HG03439 (cell line): ENCODE data around the gene NUMBL.
"Not testable (repeated sequence)": the region's sequence is repeated elsewhere in the genome, so short reads cannot be mapped to it uniquely, and the experiment has no call there.

Experiments used
- ATAC-seq: cut with Tn5 transposase; IDR thresholded peaks from one replicate; pipeline ENCODE4 v1.9.1; 2021; ENCODE audit warnings: mild to moderate bottlenecking, moderate library complexity; ENCODE audit not compliant: unreplicated experiment

NUMBL gene

DNA sequence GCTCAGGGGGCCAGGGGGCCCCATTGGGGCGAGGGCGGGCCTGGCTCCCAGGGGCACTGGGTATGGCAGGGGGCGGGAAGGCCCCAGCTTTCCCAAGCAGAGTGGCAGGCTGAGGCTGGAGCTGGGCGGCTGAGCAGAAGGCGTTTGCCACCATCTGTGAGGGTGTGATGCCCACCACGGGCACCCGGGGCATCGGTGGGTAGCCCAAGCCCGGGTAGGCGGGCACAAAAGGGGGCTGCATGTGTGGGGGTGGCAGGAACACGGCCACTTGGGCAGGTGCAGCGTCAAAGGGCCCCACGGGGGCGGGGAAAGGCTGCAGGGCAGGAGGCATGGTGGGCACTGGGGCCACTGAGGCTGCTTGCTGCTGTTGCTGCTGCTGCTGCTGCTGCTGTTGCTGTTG is 22.8 kb downstream of the NUMBL start:
- no peak for ATAC-seq

DNA sequence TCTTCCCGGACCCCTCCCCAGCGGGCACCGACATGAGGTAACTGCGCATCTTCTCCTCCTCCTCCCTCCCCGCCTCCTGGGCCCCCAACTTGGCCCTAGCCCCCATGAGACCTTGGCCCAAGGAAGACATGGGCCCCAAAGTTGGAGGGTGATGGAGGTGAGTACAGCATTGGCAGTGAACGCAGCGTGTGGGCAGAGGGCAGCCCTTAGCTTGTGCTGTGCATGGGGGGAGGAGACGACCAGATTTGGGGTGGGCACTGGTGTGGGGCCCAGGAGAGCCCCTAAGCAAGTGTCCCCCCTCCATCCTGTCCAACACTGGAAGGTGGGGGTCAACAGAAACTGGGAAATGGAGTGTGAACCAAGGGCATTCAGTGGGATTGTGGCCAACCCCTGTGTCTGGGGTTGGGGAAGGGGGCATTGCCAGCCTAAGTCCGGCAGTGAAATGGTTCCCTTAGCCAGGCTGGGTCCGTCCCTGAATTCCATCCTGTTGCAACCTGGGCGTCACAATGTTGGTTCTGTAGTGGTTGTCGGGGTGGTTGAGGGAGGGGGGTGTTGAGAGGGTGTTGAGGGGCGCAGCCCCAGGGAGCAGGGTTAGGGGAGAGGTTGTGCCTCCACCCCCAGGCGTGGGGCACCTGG is 23.5 kb downstream of the NUMBL start:
- no peak for ATAC-seq

DNA sequence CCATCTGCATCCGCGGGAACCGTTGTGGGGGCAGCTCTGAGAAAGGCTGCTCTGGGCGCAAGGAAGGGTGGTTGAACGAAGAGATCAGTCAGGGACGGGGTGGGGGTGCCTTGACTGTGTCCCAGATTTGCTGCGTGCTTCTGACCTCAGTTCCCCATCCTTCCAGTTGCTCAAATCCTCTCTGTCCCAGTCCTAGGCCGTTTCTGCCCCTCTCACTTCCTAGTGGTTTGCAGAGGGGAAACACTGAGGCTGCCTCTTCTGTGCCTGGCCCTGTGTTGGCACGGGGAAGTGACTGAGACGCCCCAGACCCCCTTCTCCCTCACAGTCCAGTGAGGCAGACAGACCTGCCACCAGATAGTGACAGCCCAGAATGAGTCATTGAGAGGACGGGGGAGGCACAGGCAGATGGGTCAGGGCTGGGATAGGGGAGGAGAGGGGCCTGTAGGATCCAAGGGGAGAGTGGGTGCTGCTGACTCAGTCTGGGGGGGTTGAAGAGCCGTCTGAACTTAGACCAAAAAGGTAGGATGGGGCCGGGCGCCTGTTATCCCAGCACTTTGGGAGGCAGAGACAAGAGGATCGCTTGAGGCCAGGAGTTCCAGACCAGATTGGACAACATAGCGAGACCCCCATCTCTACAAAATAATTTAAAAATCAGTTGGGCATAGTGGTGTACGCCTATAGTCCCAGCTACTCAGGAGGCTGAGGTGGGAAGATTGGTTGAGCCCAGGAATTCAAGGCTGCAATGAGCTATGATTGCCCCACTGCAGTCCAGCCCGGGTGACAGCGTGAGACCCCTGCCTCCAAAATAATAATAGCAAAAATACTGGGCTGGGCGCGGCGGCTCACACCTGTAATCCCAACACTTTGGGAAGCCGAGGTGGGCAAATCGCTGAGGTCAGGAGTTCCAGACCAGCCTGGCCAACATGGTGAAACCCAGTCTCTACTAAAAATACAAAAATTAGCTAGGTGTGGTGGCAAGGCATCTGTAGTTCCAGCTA is 26.5 kb downstream of the NUMBL start:
- ATAC-seq: no peak

DNA sequence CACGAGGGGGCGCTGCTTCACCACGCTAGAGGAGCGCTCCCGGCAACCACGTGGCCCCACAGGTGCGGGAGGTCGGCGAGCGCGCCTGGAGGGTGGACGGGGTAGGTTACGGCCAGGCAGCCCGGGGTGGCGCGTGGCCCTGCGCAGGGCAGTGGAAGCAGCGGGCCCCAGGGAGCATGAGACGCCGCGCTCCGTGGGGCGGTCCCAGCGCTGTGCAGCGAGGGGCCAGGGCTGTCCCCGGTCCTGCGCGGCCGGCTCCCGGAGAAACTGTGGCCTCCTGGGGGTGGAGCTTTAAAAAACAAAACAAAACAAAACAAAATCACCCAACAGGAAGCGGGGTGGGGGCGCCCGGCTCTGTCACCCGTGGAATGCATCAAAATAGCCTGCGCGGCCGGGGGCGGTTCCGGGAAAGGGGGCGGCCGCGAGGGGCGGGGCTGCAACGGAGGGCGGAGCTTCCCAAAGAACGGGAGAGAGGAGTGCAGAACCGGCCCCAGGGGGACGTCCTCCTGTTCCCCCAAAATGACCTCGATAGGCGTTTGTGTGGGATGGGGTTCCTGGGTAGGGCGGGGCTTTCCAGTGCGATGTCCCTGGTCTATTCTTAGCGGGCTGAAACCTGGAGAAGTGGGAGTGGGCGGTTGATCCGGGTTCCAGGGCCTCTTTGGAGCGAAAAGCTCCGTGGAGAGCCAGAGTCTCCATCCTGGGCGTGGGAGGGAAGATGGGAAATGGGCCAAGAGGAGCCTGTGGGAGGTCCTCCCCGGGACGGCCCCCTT is 27.3 kb downstream of the NUMBL start:
- peak; percentile 75 for ATAC-seq

DNA sequence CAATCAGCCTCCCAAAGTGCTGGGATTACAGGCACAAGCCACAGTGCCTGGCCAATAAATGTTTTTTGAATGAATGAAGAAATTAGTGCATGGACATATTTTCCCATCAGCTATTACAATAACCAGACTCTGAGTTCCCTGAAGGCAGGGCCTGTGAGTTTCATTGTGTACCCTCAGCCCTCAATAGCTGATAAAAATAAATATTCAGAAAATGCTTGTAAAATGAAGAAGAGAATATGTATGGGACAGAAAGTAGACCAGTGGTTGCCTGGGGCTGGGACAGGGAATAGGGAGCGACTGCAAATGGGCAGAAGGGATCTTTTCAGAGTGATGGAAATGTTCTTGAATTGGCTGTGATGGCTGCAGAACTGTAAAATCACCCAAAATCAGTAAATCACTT is 28.8 kb downstream of the NUMBL start:
- ATAC-seq: no peak

DNA sequence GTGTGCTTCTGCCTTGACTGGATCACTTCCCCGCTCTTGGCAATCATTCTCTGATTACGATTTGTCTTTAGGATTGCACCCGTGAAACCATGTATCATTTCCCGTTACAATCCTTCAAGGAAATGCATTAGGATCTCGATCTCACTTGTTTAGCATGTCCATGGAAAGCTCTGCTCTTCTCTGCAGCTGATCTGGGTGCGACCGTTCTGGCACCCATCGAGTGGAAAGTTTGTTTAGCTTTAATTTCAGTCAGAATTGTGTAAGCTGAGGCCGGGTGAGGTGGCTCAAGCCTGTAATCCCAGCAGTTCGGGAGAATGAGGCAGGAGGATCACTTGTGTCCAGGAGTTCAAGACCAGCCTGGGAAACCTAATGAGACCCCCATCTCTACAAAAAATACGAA is 30.9 kb downstream of the NUMBL start:
- no peak for ATAC-seq

DNA sequence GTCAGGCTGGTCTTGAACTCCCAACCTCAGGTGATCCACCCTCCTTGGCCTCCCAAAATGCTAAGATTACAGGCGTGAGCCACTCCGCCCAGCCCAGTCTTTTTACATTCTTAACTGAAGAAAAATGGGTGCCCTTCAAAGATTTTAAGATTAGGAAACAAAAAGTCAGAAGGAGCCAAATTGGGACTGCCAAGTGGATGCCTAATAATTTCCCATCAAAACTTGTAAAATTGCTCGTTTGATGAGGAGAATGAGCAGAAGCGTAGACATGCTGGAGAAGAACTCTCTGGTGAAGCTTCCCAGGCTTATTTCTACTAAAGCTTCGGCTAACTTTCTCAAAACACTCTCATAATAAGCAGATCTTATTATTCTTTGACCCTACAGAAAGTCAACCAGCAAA is 31.3 kb downstream of the NUMBL start:
- no peak for ATAC-seq

DNA sequence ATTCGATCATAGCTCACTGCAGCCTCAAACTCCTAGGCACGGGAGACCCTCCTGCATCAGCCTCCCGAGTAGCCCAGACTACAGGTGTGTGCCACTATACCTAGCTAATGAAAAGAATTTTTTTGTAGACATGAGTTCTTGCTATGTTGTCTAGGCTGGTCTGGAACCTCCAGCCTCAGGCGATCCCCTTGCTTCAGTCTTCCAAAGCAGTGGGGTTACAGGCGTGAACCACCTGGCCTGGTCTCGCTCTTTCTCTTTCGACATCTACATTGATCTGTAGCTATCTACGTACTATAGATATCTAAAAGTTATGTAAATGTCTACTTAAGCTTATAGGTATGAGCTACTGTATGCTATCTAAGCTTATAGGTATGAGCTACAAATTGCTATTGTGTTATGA is 32.4 kb downstream of the NUMBL start:
- ATAC-seq: no peak

DNA sequence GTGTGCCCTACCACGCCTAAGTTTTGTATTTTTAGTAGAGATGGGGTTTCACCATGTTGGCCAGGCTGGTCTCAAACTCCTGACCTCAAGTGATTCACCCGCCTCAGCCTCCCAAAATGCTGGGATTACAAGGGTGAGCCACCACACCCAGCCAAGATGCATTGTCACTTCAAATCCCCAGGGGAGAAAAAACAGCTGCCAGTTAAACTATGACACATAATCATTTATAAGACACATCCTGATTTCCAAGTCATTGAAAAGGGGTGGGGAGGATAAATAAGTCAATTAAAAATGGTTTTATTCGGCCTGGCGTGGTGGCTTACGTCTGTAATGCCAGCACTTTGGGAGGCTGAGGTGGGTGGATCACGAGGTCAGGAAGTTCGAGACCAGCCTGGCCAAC is 34.8 kb downstream of the NUMBL start:
- ATAC-seq: not testable (repeated sequence)

DNA sequence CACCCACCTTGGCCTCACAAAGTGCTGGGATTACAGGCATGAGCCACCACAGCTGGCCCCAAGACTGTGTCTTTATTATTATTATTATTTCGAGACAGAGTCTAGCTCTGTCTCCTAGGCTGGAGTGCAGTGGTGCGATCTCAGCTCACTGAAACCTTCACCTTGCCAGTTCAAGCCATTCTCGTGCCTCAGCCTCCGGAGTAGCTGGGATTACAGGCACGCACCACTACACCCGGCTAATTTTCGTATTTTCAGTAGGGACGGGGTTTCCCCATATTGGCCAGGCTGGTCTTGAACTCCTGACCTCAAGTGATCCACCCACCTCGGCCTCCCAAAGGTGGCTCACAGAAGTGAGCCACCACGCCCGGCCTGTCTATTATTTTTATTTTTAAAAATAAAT is 38.1 kb downstream of the NUMBL start:
- ATAC-seq: not testable (repeated sequence)

DNA sequence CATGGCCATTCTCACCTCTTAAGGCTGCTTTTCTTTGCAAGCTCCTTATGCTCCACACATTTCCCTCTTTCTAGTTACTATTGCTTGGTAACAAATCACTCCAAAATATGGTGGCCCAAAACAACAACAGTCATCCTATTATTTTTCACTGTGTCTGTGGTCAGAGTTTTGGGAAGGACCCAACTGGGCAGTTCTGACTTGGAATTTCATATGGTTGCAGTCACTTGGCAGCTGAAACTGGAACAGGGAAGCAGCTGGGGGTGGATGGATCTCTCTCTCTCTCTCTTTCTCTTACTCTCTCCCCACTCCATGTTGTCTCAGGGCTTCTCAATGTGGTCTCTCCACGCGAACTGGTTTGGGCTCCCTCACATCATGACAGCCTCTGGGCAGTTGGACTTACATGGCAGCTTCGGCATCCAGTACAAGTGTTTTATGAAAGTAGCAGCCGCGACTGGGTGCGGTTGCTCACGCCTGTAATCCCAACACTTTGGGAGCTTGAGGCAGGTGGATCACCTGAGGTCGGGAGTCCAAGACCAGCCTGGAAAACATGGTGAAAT is 39.6 kb downstream of the NUMBL start:
- ATAC-seq: no peak

DNA sequence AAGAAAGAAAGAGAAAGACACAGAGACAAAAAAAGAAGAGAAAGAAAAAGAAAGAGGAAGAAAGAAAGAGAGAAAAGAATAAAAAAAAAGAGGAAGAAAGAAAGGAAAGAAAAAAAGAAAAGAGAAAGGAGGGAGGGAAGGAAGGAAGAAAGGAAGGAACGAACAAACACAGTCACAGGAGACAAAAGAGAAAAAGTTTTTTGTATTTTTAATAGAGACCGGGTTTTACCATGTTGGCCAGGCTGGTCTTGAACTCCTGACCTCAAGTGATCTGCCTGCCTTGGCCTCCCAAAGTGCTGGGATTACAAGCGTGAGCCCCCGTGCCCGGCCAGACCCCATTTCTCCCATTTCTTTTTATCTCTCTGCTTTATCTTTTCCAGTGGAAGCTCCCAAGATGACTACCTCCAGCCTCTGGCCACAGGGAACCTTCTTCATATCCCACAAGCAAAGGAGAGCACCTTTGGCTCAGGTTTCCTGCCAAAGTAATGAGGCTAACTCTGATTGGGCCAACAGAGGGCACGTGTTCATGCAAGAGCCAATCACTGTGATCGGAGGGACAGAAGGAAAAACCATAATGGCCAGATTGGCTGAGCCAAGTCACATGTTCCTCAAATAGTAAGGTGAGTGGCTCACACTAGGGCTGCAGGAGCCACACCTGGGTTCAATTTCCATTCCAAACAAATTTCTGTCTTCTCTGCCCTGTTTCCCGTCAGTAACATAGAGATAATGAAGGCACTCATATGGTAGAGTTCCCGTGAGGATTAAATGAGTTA is 40.4 kb downstream of the NUMBL start:
- not testable (repeated sequence) for ATAC-seq

DNA sequence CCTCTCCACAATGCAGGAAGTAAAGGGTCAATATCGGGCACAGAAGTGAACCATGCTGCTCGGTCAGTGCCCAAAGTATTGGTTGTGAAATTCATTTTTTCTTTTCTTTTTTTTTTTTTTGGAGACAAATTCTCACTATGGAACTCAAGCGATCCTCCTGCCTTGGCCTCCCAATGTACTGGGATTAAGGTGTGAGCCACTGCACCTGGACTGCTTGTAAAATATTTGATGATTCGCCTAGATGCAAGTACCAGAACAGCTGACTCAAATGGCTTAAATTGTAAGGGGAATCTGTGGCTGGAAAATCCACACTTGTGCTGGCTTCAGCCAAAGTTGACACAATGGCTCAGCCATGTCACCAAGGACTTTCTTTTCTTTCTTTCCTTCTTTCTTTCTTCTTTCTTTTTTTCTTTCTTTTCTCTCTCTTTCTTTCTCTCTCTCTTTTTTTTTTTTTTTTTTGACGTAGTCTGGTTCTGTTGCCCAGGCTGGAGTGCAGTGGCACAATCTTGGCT is 43.7 kb downstream of the NUMBL start:
- ATAC-seq: no peak

DNA sequence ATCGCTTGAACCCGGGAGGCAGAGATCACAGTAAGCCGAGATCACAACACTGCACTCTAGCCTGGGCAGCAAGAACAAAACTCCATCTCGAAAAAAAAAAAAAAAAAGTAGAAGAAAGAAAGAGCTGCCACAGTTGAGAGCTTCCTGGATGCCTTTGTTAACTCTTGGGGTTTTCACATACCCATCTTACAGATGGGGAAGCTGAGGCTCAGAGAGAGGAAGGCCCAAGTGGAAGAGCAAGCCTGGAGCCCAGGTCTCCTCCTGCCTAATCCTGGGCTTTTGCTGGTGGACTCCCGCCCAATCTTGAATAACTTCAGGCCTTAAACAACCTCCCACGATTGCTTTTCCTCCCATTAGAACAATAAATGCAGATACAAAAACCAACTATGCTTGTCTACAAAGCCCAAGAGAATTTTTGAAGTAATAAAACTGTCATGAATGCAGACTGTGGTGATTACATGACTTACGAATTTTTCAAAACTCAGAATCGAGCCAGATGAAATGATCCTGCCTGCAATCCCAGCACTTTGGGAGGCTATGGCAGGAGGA is 47.6 kb downstream of the NUMBL start:
- no peak for ATAC-seq

DNA sequence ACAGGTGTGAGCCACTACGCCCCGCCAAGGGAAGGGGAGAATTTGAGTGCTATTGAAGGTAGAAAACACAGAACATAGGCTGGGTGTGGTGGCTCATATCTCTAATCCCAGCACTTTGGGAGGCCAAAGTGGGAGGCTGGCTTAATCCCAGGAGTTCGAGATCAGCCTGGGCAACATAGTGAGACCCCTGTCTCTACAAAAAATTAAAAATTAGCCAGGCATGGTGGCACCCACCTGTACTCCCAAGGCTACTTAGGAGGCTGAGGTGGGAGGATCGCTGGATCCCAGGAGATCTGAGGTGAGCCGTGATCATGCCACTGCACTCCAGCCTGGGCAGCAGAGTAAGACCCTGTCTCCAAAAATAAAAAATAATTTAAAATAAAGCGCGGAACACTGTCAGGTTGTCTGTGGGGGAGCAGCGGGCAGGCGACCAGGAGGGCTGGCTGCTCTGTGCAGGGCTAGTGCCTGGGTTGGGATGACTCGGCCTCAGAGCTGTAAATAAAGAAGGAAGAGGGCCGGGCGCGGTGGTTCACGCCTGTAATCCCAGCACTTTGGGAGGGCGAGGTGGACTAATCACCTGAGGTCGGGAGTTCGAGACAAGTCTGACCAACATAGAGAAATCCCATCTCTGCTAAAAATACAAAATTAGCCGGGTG is 48.3 kb downstream of the NUMBL start:
- ATAC-seq: no peak

DNA sequence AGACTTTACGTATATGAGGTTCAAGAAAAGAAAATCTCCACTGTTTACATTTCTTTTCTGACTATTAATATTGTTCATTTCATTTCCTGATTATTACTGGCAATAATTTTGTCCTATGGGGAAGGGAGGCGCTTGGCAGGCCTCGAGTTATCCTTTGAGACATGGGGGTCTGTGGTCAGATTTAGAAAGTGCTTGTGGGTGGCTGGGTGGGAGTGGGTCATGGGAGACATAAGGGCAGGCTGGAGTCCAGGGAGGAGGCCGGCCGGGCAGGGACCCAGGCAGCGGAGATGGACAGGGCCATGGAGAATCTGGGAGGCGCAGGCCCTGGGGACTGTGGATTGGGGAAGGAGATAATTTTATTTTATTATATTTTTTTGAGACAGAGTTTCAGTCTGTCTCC is 49.2 kb downstream of the NUMBL start:
- ATAC-seq: no peak

DNA sequence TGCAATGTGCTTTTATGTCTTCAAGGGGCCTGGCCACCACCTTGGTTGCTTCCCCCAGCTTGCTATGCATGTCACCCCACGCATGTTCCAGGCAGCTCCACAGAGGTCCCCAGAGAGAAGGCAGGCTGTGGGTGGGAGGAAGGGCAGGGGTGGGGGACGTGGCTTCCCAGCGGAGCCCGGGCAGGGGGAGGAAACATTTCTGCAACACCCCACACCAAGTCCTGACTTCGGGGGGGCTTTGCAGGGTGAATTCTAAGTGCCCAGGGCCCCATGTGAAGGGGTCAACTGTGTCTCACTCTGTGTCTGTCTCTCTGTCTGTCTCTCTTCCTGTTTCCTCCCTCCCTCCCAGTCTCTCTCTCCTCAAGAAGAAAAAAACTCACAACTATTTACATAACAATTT is 49.7 kb downstream of the NUMBL start:
- ATAC-seq: no peak

DNA sequence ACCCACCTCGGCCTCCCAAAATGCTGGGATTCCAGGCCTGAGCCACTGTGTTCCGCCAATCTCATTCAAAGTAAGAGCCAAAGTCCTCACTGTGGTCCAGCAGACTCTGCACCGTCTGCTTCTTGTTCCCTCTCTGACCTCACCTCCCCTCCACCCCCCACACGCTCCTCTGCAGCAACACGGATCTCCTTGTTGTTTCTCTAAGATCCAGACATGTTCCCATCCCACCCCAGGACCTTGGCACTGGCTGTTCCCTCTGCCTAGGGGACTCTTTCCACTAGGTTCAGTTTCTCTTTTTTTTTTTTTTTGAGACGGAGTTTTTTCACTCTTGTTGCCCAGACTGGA is 50.8 kb downstream of the NUMBL start:
- ATAC-seq: no peak

DNA sequence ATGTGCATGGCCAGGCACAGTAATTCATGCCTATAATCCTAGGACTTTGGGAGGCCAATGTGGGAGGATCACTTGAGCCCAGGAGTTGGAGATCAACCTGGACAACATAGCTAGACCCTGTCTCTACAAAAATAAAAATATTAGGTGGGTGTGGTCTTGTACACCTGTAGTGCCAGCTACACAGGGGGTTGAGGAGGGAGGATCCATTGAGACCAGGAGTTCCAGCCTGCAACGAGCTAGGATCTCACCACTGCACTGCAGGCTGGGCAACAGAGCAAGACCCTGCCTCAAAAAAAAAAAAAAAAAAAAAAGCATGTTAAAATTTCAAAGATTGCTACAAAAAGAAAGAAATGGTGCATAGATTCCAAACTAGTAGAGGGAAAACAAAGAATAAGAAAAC is 52.1 kb downstream of the NUMBL start:
- no peak for ATAC-seq

DNA sequence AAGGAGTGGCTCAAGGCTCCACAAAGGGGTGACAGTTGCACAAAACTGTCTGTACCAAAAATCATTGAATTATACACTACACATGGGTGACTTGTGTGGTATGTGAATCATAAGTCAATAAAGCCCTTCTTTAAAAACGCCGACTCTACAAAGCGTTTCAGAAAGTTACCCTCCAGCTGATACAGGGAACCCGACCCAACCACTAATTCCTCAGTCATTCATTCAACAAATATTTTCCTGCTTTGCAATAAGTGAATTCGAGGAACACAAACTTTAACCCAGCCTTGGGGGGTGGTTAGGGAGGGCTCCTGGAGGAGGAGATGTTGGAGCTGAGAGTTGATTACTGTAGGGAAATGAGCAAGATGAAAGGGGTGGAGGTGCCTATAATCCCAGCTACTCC is 57.2 kb downstream of the NUMBL start:
- no peak for ATAC-seq
